ENCODE data around the gene TGFBR3L. TPM values are rescaled to one million over a fixed set of nuclear protein-coding genes. Genes with fewer than 3 reads are reported as not detected.

Gene TGFBR3L
- total and polyA plus RNA-seq, 2 of the 13 experiments (the other 11 are each of a cell fraction or from before 2014, with no cell fraction given): 0.20 to 1.0 TPM

DNA sequence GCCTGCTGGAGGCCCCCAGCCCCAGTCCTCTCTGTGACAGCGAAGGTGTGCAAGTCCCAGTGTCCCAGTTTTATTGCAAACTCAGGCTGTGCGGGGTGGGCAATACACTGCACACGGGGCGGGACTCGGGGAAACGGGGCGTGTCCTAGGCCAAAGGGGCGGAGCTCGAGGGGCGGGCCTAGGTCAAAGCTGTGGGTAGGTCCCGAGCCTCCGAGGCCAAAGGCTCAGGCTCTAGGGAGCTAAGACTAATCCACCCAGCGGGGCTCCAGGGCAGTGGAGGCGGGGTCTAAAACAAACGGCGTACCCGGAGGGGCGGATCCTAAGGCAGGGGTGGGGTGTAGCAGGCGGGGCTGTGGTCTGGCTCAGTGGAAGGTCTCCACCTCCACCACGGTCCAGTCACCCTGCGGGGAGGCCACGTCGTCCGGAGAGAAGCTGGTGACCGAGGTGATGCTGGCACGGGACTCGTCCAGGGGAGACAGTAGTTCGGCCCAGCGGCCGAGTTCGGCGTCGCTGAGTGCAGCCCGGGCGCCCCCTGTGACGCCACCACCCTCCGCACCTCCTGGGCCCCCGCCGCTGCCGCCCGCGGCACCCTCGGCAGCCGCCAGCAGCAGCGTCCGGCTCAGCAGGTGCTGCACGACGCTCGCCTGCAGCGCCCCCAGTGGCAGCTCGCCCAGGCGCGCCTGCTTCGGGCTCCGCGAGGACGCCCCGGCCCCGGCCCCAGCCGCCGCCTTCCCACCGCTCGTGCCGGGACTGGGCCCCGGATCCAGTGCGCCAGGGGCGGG lies 45.8 kb upstream of the TGFBR3L start (continued):
- TF ChIP-seq TBL1XR1 (IDR thresholded peaks at IDR 0.05; ENCODE audit: borderline replicate concordance, low read length, partially characterized antibody): no peak
- TF ChIP-seq, protein P1, sequence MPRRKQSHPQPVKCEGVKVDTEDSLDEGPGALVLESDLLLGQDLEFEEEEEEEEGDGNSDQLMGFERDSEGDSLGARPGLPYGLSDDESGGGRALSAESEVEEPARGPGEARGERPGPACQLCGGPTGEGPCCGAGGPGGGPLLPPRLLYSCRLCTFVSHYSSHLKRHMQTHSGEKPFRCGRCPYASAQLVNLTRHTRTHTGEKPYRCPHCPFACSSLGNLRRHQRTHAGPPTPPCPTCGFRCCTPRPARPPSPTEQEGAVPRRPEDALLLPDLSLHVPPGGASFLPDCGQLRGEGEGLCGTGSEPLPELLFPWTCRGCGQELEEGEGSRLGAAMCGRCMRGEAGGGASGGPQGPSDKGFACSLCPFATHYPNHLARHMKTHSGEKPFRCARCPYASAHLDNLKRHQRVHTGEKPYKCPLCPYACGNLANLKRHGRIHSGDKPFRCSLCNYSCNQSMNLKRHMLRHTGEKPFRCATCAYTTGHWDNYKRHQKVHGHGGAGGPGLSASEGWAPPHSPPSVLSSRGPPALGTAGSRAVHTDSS (CRISPR knock-in tag; conservative IDR thresholded peaks at IDR 0.05): no peak
- no peak for TF ChIP-seq ZSCAN9 (CRISPR knock-in tag; IDR thresholded peaks at IDR 0.05; ENCODE audit: borderline replicate concordance)
- TF ChIP-seq ZNF773 (CRISPR knock-in tag; IDR thresholded peaks at IDR 0.05; ENCODE audit: borderline replicate concordance): no peak
- peak; percentile 14 for TF ChIP-seq RBM39 (IDR thresholded peaks at IDR 0.05; ENCODE audit: low read depth, low read length, poor library complexity, severe bottlenecking)
- TF ChIP-seq CEBPB (IDR thresholded peaks at IDR 0.05; ENCODE audit: borderline replicate concordance, low read depth, low read length): no peak
- no peak for TF ChIP-seq TCF12 (IDR thresholded peaks at IDR 0.05)
- peak; percentile 82 for TF ChIP-seq TCF12 (CRISPR knock-in tag; IDR thresholded peaks at IDR 0.05)
- TF ChIP-seq, protein P2, sequence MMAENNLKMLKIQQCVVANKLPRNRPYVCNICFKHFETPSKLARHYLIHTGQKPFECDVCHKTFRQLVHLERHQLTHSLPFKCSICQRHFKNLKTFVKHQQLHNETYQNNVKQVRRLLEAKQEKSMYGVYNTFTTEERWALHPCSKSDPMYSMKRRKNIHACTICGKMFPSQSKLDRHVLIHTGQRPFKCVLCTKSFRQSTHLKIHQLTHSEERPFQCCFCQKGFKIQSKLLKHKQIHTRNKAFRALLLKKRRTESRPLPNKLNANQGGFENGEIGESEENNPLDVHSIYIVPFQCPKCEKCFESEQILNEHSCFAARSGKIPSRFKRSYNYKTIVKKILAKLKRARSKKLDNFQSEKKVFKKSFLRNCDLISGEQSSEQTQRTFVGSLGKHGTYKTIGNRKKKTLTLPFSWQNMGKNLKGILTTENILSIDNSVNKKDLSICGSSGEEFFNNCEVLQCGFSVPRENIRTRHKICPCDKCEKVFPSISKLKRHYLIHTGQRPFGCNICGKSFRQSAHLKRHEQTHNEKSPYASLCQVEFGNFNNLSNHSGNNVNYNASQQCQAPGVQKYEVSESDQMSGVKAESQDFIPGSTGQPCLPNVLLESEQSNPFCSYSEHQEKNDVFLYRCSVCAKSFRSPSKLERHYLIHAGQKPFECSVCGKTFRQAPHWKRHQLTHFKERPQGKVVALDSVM (CRISPR knock-in tag; IDR thresholded peaks at IDR 0.05): peak; percentile 69
- peak; percentile 41; the same call in 1 of the 2 replicates for TF ChIP-seq DR1 (CRISPR knock-in tag; IDR thresholded peaks at IDR 0.05)
- peak; percentile 62 for TF ChIP-seq TFDP2 (CRISPR knock-in tag; IDR thresholded peaks at IDR 0.05)
- TF ChIP-seq ZFAT (CRISPR knock-in tag; conservative IDR thresholded peaks at IDR 0.05): no peak
- no peak for TF ChIP-seq ATF2 (CRISPR knock-in tag; IDR thresholded peaks at IDR 0.05)
- TF ChIP-seq ZNF367 (CRISPR knock-in tag; IDR thresholded peaks at IDR 0.05; ENCODE audit: borderline replicate concordance): no peak
- TF ChIP-seq ZNF235 (CRISPR knock-in tag; IDR thresholded peaks at IDR 0.05; ENCODE audit: borderline replicate concordance): peak; percentile 76
- TF ChIP-seq ZBTB2 (CRISPR knock-in tag; IDR thresholded peaks at IDR 0.05; ENCODE audit: low read depth): peak; percentile 33; the same call in 1 of the 2 replicates

Measured in HepG2 (cell line).